OCI-LY1 (cell line): ENCODE results near the gene SSBP2.

Experiments used
- CTCF ChIP-seq: fragments of 200-600 bp; sonication (generic), shearing (Covaris generic); IDR thresholded peaks from 2 replicates; pipeline ENCODE4 v1.5.1; 2017; ENCODE audit warnings: mild to moderate bottlenecking, antibody characterized with exemption, low read length, moderate library complexity, mixed read lengths
- EZH2 ChIP-seq: fragments of 200-600 bp; sonication (generic), shearing (Covaris generic); IDR thresholded peaks from 2 replicates; pipeline ENCODE4 v1.8.0; 2017; ENCODE audit warnings: borderline replicate concordance, mixed run types, mild to moderate bottlenecking, antibody characterized with exemption, low read length, moderate library complexity, mixed read lengths

- TF ChIP-seq CTCF = no peak
- no peak for TF ChIP-seq EZH2
Measured at GRCh38 chr5:81558188-81558587, 192.7 kb downstream of the SSBP2 start.
